WTC11 (cell line): ENCODE measurements around the gene EXOC6.

ENCODE experiments used
- ELF4 ChIP-seq: sonication (generic); formaldehyde crosslinking; IDR thresholded peaks from 2 replicates; pipeline ENCODE4 v1.8.1; 2022; ENCODE audit warnings: low read depth, mild to moderate bottlenecking, moderate library complexity, missing genetic modification reagents
- NFYB ChIP-seq: sonication (generic); formaldehyde crosslinking; conservative IDR thresholded peaks from 2 replicates; pipeline ENCODE4 v1.8.0; 2022; ENCODE audit warnings: low read depth, missing genetic modification reagents
- NR3C1 ChIP-seq: sonication (generic); formaldehyde crosslinking; conservative IDR thresholded peaks from 2 replicates; pipeline ENCODE4 v1.8.1; 2023; ENCODE audit warnings: low read depth, mild to moderate bottlenecking, missing genetic modification reagents
- TF ChIP-seq, protein P1 (sequence below): fragments of 200-600 bp; IDR thresholded peaks from 2 replicates; pipeline ENCODE4 v1.8.0; 2022; ENCODE audit warnings: antibody characterized with exemption
- TF ChIP-seq, protein P2 (sequence below): sonication (generic); formaldehyde crosslinking; IDR thresholded peaks from 2 replicates; pipeline ENCODE4 v1.8.0; 2022; ENCODE audit warnings: mild to moderate bottlenecking, missing genetic modification reagents

DNA sequence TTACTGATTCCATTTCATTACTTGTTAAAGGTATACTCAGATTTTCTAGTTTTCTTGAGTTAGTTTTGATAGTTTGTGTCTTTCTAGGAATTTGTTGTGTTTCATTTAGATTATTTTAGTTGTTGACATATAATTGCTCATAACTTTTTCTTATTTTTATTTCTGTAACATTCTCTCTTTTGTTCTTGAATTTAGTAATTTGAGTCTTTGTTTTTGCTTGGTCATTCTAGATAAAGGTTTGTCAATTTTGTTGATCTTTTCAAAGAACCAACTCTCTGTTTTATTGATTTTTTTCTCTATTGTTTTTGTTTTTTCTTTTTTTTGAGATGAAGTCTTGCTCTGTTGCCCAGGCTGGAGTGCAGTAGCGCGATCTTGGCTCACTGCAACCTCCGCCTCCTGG is 7.2 kb downstream of the EXOC6 start:
- TF ChIP-seq NR3C1 (CRISPR knock-in tag) (no peak), NFYB (CRISPR knock-in tag) (no peak), ELF4 (CRISPR knock-in tag) (no peak)
- TF ChIP-seq, protein P1, sequence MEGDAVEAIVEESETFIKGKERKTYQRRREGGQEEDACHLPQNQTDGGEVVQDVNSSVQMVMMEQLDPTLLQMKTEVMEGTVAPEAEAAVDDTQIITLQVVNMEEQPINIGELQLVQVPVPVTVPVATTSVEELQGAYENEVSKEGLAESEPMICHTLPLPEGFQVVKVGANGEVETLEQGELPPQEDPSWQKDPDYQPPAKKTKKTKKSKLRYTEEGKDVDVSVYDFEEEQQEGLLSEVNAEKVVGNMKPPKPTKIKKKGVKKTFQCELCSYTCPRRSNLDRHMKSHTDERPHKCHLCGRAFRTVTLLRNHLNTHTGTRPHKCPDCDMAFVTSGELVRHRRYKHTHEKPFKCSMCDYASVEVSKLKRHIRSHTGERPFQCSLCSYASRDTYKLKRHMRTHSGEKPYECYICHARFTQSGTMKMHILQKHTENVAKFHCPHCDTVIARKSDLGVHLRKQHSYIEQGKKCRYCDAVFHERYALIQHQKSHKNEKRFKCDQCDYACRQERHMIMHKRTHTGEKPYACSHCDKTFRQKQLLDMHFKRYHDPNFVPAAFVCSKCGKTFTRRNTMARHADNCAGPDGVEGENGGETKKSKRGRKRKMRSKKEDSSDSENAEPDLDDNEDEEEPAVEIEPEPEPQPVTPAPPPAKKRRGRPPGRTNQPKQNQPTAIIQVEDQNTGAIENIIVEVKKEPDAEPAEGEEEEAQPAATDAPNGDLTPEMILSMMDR, result no peak
- TF ChIP-seq, protein P2, sequence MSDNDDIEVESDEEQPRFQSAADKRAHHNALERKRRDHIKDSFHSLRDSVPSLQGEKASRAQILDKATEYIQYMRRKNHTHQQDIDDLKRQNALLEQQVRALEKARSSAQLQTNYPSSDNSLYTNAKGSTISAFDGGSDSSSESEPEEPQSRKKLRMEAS, result no peak
